HepG2 (cell line): Measurements from ENCODE around the gene DBN1. TPM values are rescaled to one million over a fixed set of nuclear protein-coding genes. Genes with fewer than 3 reads are reported as not detected.

Source experiments
- ATAC-seq: fragments of 200-7000 bp; cut with Tn5 transposase; 3 replicates; pipeline ENCODE4 v1.9.1; 2020; ENCODE audit warnings: mild to moderate bottlenecking, moderate library complexity
- BruUV-seq: library from RNA; stranded (reverse); fragments of 400-500 nt; replicated peaks from 2 replicates; lab custom pipeline; 2021; lab: Mats Ljungman, UMichigan
- CTCF ChIA-PET: fragments of 300-600 bp; formaldehyde crosslinking; extraction: SDS; loops from one replicate; lab custom pipeline; 2021; ENCODE audit warnings: low total read pairs, inconsistent platforms, low intra/inter-chr PET ratio; lab: Yijun Ruan, JAX
- POLR2A ChIA-PET: fragments of 350-600 bp; sonication (Branson Sonifier 250); formaldehyde crosslinking; loops from one replicate; lab custom pipeline; 2020; ENCODE audit warnings: antibody characterized with exemption, inconsistent platforms; lab: Yijun Ruan, JAX
- DNase-seq: peaks from one replicate; pipeline ENCODE4 v3.0.0-alpha.2; 2015; ENCODE audit warnings: low spot score
- FAIRE-seq: peaks from 3 replicates; lab custom pipeline; 2011; peaks lifted over from hg19 to GRCh38; lab: Jason Lieb, UNC
- H2AFZ ChIP-seq: one replicate; pipeline ENCODE4 v1.6.1; 2011; ENCODE audit warnings: low read length, inconsistent platforms
- H3K27ac ChIP-seq: fragments of 300-600 bp; 3 replicates; pipeline ENCODE4 v1.8.0; 2011; ENCODE audit warnings: mixed run types, mild to moderate bottlenecking, mixed read lengths, low read length, inconsistent platforms; ENCODE audit not compliant: insufficient read depth; ENCODE audit errors: extremely low read length
- H3K27me3 ChIP-seq, 2 experiments: fragments of 200-600 bp in 1 of 2; 2 replicates in 1 of 2; 3 replicates in 1 of 2; pipeline versions ENCODE4 v1.6.0 to v1.8.0; 2011; ENCODE audit warnings: low read length in 2 of 2, mild to moderate bottlenecking in 2 of 2, moderate library complexity in 2 of 2, inconsistent platforms in 1 of 2; ENCODE audit not compliant: insufficient read depth in 2 of 2, control insufficient read depth in 1 of 2
- H3K36me3 ChIP-seq, 2 experiments: fragments of 200-600 bp in 1 of 2; replicated peaks in 1 of 2; 2 replicates in 1 of 2; 3 replicates in 1 of 2; pipeline versions ENCODE4 v1.5.1 to v1.8.0; 2011; ENCODE audit warnings: low read length in 2 of 2, inconsistent platforms in 1 of 2; ENCODE audit not compliant: insufficient read depth in 2 of 2, control insufficient read depth in 1 of 2
- H3K4me1 ChIP-seq: 2 replicates; pipeline ENCODE4 v1.5.1; 2012; ENCODE audit warnings: low read length, inconsistent platforms; ENCODE audit not compliant: insufficient read depth
- H3K4me2 ChIP-seq: 2 replicates; pipeline ENCODE4 v1.6.0; 2011; ENCODE audit warnings: low read depth, low read length, inconsistent platforms
- H3K4me3 ChIP-seq, 3 experiments: fragments of 200-600 bp in 1 of 3; sonication (generic), shearing (Covaris generic) in 1 of 3; replicated peaks in 1 of 3; 2 replicates each; pipeline ENCODE4 v1.5.1; 2011 to 2016; ENCODE audit warnings: low read length in 3 of 3, inconsistent platforms in 2 of 3, low read depth in 2 of 3, mild to moderate bottlenecking in 2 of 3, control low read depth in 1 of 3, mixed read lengths in 1 of 3; ENCODE audit not compliant: insufficient read depth in 1 of 3
- H3K79me2 ChIP-seq: one replicate; pipeline ENCODE4 v1.6.1; 2011; ENCODE audit warnings: low read length, inconsistent platforms; ENCODE audit not compliant: insufficient read depth
- H3K9ac ChIP-seq: 2 replicates; pipeline ENCODE4 v1.6.0; 2011; ENCODE audit warnings: mild to moderate bottlenecking, low read depth, low read length, inconsistent platforms; ENCODE audit not compliant: insufficient read depth
- H3K9me3 ChIP-seq: 2 replicates; pipeline ENCODE4 v1.5.1; 2012; ENCODE audit warnings: mild to moderate bottlenecking, low read length
- H4K20me1 ChIP-seq: 2 replicates; pipeline ENCODE4 v1.6.0; 2011; ENCODE audit warnings: inconsistent platforms, mild to moderate bottlenecking, low read length, moderate library complexity; ENCODE audit not compliant: insufficient read depth
- AGO2 ChIP-seq: fragments of 200-400 bp; formaldehyde crosslinking; optimal IDR thresholded peaks from 2 replicates; pipeline ENCODE3; 2017; ENCODE audit warnings: mild to moderate bottlenecking, low read depth, low read length, moderate library complexity
- BORCS8-MEF2B ChIP-seq: sonication (generic); formaldehyde crosslinking; IDR thresholded peaks from 2 replicates; pipeline ENCODE4 v1.8.0; 2022; ENCODE audit warnings: mild to moderate bottlenecking, missing genetic modification reagents
- HNF1A ChIP-seq, 2 experiments: sonication (generic) in 1 of 2; formaldehyde crosslinking in 1 of 2; IDR thresholded peaks; 2 replicates each; pipeline versions ENCODE4 v1.4.0 to v1.6.1; 2016 to 2020; ENCODE audit warnings: borderline replicate concordance in 1 of 2, low read depth in 1 of 2, mild to moderate bottlenecking in 1 of 2, missing genetic modification reagents in 1 of 2
- MEF2D ChIP-seq: sonication (generic); formaldehyde crosslinking; IDR thresholded peaks from 2 replicates; pipeline ENCODE4 v1.5.1; 2020; ENCODE audit warnings: mild to moderate bottlenecking, missing genetic modification reagents
- MZF1 ChIP-seq: sonication (generic); formaldehyde crosslinking; IDR thresholded peaks from 2 replicates; pipeline ENCODE4 v1.8.1; 2023; ENCODE audit warnings: mild to moderate bottlenecking, missing genetic modification reagents, borderline replicate concordance
- RBFOX2 ChIP-seq: fragments of 200-400 bp; formaldehyde crosslinking; IDR thresholded peaks from 2 replicates; pipeline ENCODE4 v1.6.1; 2017; ENCODE audit warnings: low read depth, mild to moderate bottlenecking, low read length
- SUZ12 ChIP-seq: fragments of 150-350 bp; IDR thresholded peaks from 2 replicates; pipeline ENCODE4 v1.6.1; 2014; ENCODE audit warnings: low read depth, low read length
- WGBS: methylation state at CpG from one replicate; pipeline ENCODE4 v1.1.6; 2017; ENCODE audit warnings: low lambda C conversion rate; 5-methylcytosine and 5-hydroxymethylcytosine counted together
- in situ Hi-C: cut with HindIII; loops from 2 replicates; pipeline ENCODE4 v1.10.0; 2017; ENCODE audit warnings: low pct_unique_long_range_greater_than_20kb; ENCODE audit not compliant: extremely low pct_ligation_motif_present
- intact Hi-C: fragments of 100-400 bp; cut with micrococcal nuclease; formaldehyde crosslinking; loops from one replicate; pipeline ENCODE4 v1.10.0; 2022; ENCODE audit not compliant: unreplicated experiment
- polyA plus RNA-seq, 8 experiments: library from polyadenylated mRNA; depleted of rRNA in 3 of 8; stranded (reverse) in 7 of 8; unstranded in 1 of 8; fragments of >200 nt; fragmentation: Illumina TruSeq in 4 of 8; extraction: Trizol in 4 of 8; gene quantifications; 2 replicates each; pipeline versions ENCODE4 v1.2.1 to v1.2.3, GENCODE V29; 2011 to 2016; ENCODE audit warnings: low read depth in 4 of 8, missing spikeins in 1 of 8, mixed read lengths in 1 of 8; ENCODE audit not compliant: insufficient read depth in 1 of 8
- total RNA-seq, 5 experiments: library from RNA; depleted of rRNA; stranded (reverse); fragments of >200 nt; fragmentation: Illumina TruSeq; extraction: Trizol; gene quantifications; 2 replicates each; pipeline ENCODE4 v1.2.3, GENCODE V29; 2016; ENCODE audit warnings: low read depth in 1 of 5

DBN1 gene
- total and polyA plus RNA-seq, 2 of the 13 experiments (the other 11 are each of a cell fraction or from before 2014, with no cell fraction given) = 27.0 to 37.3 TPM

GRCh38 chr5:177484902-177485549, 11.6 kb upstream of the DBN1 start (continued):
- TF ChIP-seq HNF1A (IDR thresholded peaks at IDR 0.05; ENCODE audit: low read depth) = no peak
- TF ChIP-seq HNF1A (CRISPR knock-in tag; IDR thresholded peaks at IDR 0.05; ENCODE audit: borderline replicate concordance) = no peak
- no peak for TF ChIP-seq MEF2D (CRISPR knock-in tag)
- TF ChIP-seq SUZ12 = no peak
- TF ChIP-seq MZF1 = no peak

- CTCF ChIA-PET = no interaction called here
- Histone ChIP-seq H3K9me3 (no peaks in the 10 kb centered on the region), H3K4me1 (peaks cover 3% of the 10 kb centered on the region), H4K20me1 (no peaks in the 10 kb centered on the region), H3K4me3 (no peak overlapping the region), H3K36me3 (peaks cover 7 to 10% of the 10 kb centered on the region in 2 experiments; a peak in 4 of 5 replicates), H3K4me2 (no peak overlapping the region), H3K79me2 (no peaks in the 10 kb centered on the region), H3K27ac (no peak overlapping the region), H2AFZ (no peak overlapping the region)
- ATAC-seq = no peak
- 95% methylated on average over 12 of the region's 22 CpGs for WGBS
- no TSS peak for BruUV-seq
- no peak for FAIRE-seq
- intact Hi-C loops (no loop called here), in situ Hi-C loops (no loop called here)
- TF ChIP-seq BORCS8-MEF2B (no peak), RBFOX2 (0 out of 2 replicates have a peak, but pooled peaks have one; percentile 23), AGO2 (peak; percentile 55)
- TF ChIP-seq, all 625 proteins: peak for 2
- POLR2A ChIA-PET = no interaction called here
- H3K27me3 ChIP-seq = no peaks in the 10 kb centered on the region
- DNase-seq = no peak
- H3K9ac ChIP-seq = no peak overlapping the region
Observed at GRCh38 chr5:177483994-177484901, 10.8 kb upstream of the DBN1 start.
